ENCODE measurements around the gene RAB11FIP3.

Gene RAB11FIP3

GRCh38 chr16:508884-509736 lies 83.7 kb downstream of the RAB11FIP3 start:
- H3K4me1 ChIP-seq (ENCODE audit: control insufficient read depth, low read length): no peaks in the 10 kb centered on the region
- H4K20me1 ChIP-seq (ENCODE audit: control insufficient read depth, insufficient read depth, low read depth, low read length): no peaks in the 10 kb centered on the region
- no peak overlapping the region for H3K4me3 ChIP-seq (ENCODE audit: low read length)
- no peaks in the 10 kb centered on the region for H3K9me2 ChIP-seq (replicated peaks; ENCODE audit: control insufficient read depth, low read length)
- H3K36me3 ChIP-seq (ENCODE audit: control insufficient read depth, low read length): no peaks in the 10 kb centered on the region
- no peak for TF ChIP-seq EZH2phosphoT487 (IDR thresholded peaks at IDR 0.05; ENCODE audit: borderline replicate concordance, low read length)
- no peak for TF ChIP-seq CTCF (IDR thresholded peaks at IDR 0.05; ENCODE audit: low read depth, low read length, poor library complexity, severe bottlenecking)
- H3K27me3 ChIP-seq (ENCODE audit: control insufficient read depth, low read length): no peaks in the 10 kb centered on the region
- no peaks in the 10 kb centered on the region for H3F3A ChIP-seq (ENCODE audit: control insufficient read depth, insufficient read depth)
- no peak overlapping the region for H3K27ac ChIP-seq (ENCODE audit: low read depth, low read length)
- H3K79me2 ChIP-seq (ENCODE audit: control insufficient read depth, low read length): no peaks in the 10 kb centered on the region
- no peak overlapping the region for H3K4me2 ChIP-seq (ENCODE audit: low read length)
- no peaks in the 10 kb centered on the region for H3K9me3 ChIP-seq (ENCODE audit: control insufficient read depth, insufficient read depth, low read length)

- Histone ChIP-seq H3F3A (ENCODE audit: control insufficient read depth, insufficient read depth) (no peaks in the 10 kb centered on the region), H3K27ac (ENCODE audit: low read depth, low read length) (no peak overlapping the region), H3K4me2 (ENCODE audit: low read length) (no peak overlapping the region), H4K20me1 (ENCODE audit: control insufficient read depth, insufficient read depth, low read depth, low read length) (no peaks in the 10 kb centered on the region), H3K9me2 (replicated peaks; ENCODE audit: control insufficient read depth, low read length) (no peaks in the 10 kb centered on the region), H3K36me3 (ENCODE audit: control insufficient read depth, low read length) (no peaks in the 10 kb centered on the region; the same call in 1 of the 2 replicates), H3K4me1 (ENCODE audit: control insufficient read depth, low read length) (no peaks in the 10 kb centered on the region), H3K4me3 (ENCODE audit: low read length) (no peak overlapping the region), H3K79me2 (ENCODE audit: control insufficient read depth, low read length) (no peaks in the 10 kb centered on the region), H3K27me3 (ENCODE audit: control insufficient read depth, low read length) (no peaks in the 10 kb centered on the region), H3K9me3 (ENCODE audit: control insufficient read depth, insufficient read depth, low read length) (no peaks in the 10 kb centered on the region)
- TF ChIP-seq EZH2phosphoT487 (IDR thresholded peaks at IDR 0.05; ENCODE audit: borderline replicate concordance, low read length): no peak
- no peak for TF ChIP-seq CTCF (IDR thresholded peaks at IDR 0.05; ENCODE audit: low read depth, low read length, poor library complexity, severe bottlenecking)
Observed at GRCh38 chr16:510066-510825, 84.8 kb downstream of the RAB11FIP3 start.

- H3K27ac ChIP-seq (ENCODE audit: low read depth, low read length): no peak overlapping the region
- no peaks in the 10 kb centered on the region for H3K79me2 ChIP-seq (ENCODE audit: control insufficient read depth, low read length)
- H3K36me3 ChIP-seq (ENCODE audit: control insufficient read depth, low read length): peaks cover 6% of the 10 kb centered on the region; the same call in 1 of the 2 replicates
- TF ChIP-seq CTCF (IDR thresholded peaks at IDR 0.05; ENCODE audit: low read depth, low read length, poor library complexity, severe bottlenecking) (no peak), EZH2phosphoT487 (IDR thresholded peaks at IDR 0.05; ENCODE audit: borderline replicate concordance, low read length) (no peak)
- no peaks in the 10 kb centered on the region for H3K4me1 ChIP-seq (ENCODE audit: control insufficient read depth, low read length)
- H3K27me3 ChIP-seq (ENCODE audit: control insufficient read depth, low read length): no peaks in the 10 kb centered on the region
- no peaks in the 10 kb centered on the region for H3F3A ChIP-seq (ENCODE audit: control insufficient read depth, insufficient read depth)
- H3K4me3 ChIP-seq (ENCODE audit: low read length): no peak overlapping the region
- H3K9me3 ChIP-seq (ENCODE audit: control insufficient read depth, insufficient read depth, low read length): no peaks in the 10 kb centered on the region
- H3K9me2 ChIP-seq (replicated peaks; ENCODE audit: control insufficient read depth, low read length): no peaks in the 10 kb centered on the region
- no peaks in the 10 kb centered on the region for H4K20me1 ChIP-seq (ENCODE audit: control insufficient read depth, insufficient read depth, low read depth, low read length)
- H3K4me2 ChIP-seq (ENCODE audit: low read length): no peak overlapping the region
Observed at GRCh38 chr16:512802-513201, 87.4 kb downstream of the RAB11FIP3 start.
